K562 (cell line): ENCODE data around the gene TMCC2. TPM values are rescaled to one million over a fixed set of nuclear protein-coding genes. Genes with fewer than 3 reads are reported as not detected.

Source experiments
- ATF1 ChIP-seq, 2 experiments: fragments of 450-650 bp in 1 of 2; IDR thresholded peaks; 2 replicates each; pipeline ENCODE4 v1.6.1; 2016; ENCODE audit warnings: missing compliant biosample characterization in 1 of 2, missing genetic modification characterization in 1 of 2
- CBX8 ChIP-seq: fragments of 200-600 bp; sonication (generic); IDR thresholded peaks from 2 replicates; pipeline ENCODE4 v1.6.1; 2012; ENCODE audit warnings: borderline replicate concordance, mixed run types, low read depth, mild to moderate bottlenecking, moderate library complexity, mixed read lengths, low read length, control low read depth, inconsistent platforms; ENCODE audit not compliant: poor library complexity, severe bottlenecking; ENCODE audit errors: extremely low read depth
- CEBPB ChIP-seq: fragments of 450-650 bp; IDR thresholded peaks from 2 replicates; pipeline ENCODE4 v1.6.1; 2016; ENCODE audit warnings: missing genetic modification characterization, missing compliant biosample characterization
- FOXA1 ChIP-seq: fragments of 450-650 bp; IDR thresholded peaks from 2 replicates; pipeline ENCODE4 v1.6.1; 2016; ENCODE audit warnings: mild to moderate bottlenecking, borderline replicate concordance
- GABPA ChIP-seq: fragments of 200-800 bp; sonication (Bioruptor generic); conservative IDR thresholded peaks from 2 replicates; pipeline ENCODE4 v1.6.1; 2016; ENCODE audit warnings: low read depth, missing genetic modification characterization, missing compliant biosample characterization
- JUND ChIP-seq, 2 experiments: IDR thresholded peaks; 2 replicates in 1 of 2; 3 replicates in 1 of 2; pipeline ENCODE4 v1.6.1; 2011; ENCODE audit warnings: borderline replicate concordance in 2 of 2, low read depth in 2 of 2, low read length in 2 of 2, improper control_type of control experiment in 1 of 2, missing biosample characterization in 1 of 2, missing genetic modification characterization in 1 of 2, missing genetic modification reagents in 1 of 2
- KHSRP ChIP-seq: fragments of 450-650 bp; IDR thresholded peaks from 2 replicates; pipeline ENCODE4 v1.6.1; 2017
- MAFK ChIP-seq: IDR thresholded peaks from 2 replicates; pipeline ENCODE4 v1.6.1; 2011; ENCODE audit warnings: low read length, improper control_type of control experiment
- MEF2D ChIP-seq: conservative IDR thresholded peaks from 2 replicates; pipeline ENCODE4 v1.6.1; 2016; ENCODE audit warnings: low read depth, missing genetic modification characterization, missing compliant biosample characterization
- MEIS2 ChIP-seq: fragments of 450-650 bp; IDR thresholded peaks from 2 replicates; pipeline ENCODE4 v1.6.1; 2014; ENCODE audit warnings: mild to moderate bottlenecking; ENCODE audit not compliant: partially characterized antibody
- MIER1 ChIP-seq: fragments of 450-650 bp; IDR thresholded peaks from 2 replicates; pipeline ENCODE4 v1.6.1; 2016; ENCODE audit warnings: antibody characterized with exemption, mild to moderate bottlenecking, low read depth
- OTX1 ChIP-seq: fragments of 450-650 bp; formaldehyde crosslinking; IDR thresholded peaks from 2 replicates; pipeline ENCODE4 v1.4.0; 2022; ENCODE audit warnings: mild to moderate bottlenecking
- PHF8 ChIP-seq: fragments of 200-600 bp; sonication (generic); IDR thresholded peaks from 2 replicates; pipeline ENCODE4 v1.6.1; 2012; ENCODE audit warnings: mixed run types, mild to moderate bottlenecking, inconsistent platforms, low read length, moderate library complexity, borderline replicate concordance
- RNF219 ChIP-seq: fragments of 250-450 bp; sonication (Bioruptor Pico); IDR thresholded peaks from 2 replicates; pipeline ENCODE4 v1.5.0; 2022; ENCODE audit warnings: mild to moderate bottlenecking
- ZBTB26 ChIP-seq: fragments of 450-650 bp; formaldehyde crosslinking; IDR thresholded peaks from 2 replicates; pipeline ENCODE4 v1.4.0; 2022; ENCODE audit warnings: missing genetic modification characterization
- ZBTB7A ChIP-seq: IDR thresholded peaks from 2 replicates; pipeline ENCODE4 v1.6.1; 2011; ENCODE audit warnings: low read depth, mild to moderate bottlenecking, low read length, moderate library complexity, borderline replicate concordance; ENCODE audit not compliant: control insufficient read depth
- ZFX ChIP-seq: sonication (generic); formaldehyde crosslinking; IDR thresholded peaks from 2 replicates; pipeline ENCODE4 v1.8.0; 2022; ENCODE audit warnings: mild to moderate bottlenecking, missing genetic modification reagents, moderate library complexity
- ZNF384 ChIP-seq: IDR thresholded peaks from 2 replicates; pipeline ENCODE4 v1.6.1; 2012; ENCODE audit warnings: low read depth, low read length, improper control_type of control experiment
- polyA plus RNA-seq, 8 experiments: library from polyadenylated mRNA; depleted of rRNA in 4 of 8; stranded (reverse) in 5 of 8; unstranded in 3 of 8; fragments of >200 nt; fragmentation: Nextera tagmentation in 2 of 8; fragmentation: Illumina TruSeq in 1 of 8; extraction: Ambion mirVana in 2 of 8; extraction: Trizol in 1 of 8; gene quantifications; 2 replicates each; pipeline versions ENCODE4 v1.2.1 to v1.2.3, GENCODE V29; 2011 to 2014; ENCODE audit warnings: inconsistent platforms in 1 of 8, missing spikeins in 1 of 8
- total RNA-seq, 7 experiments: library from RNA; depleted of rRNA in 6 of 7; stranded (reverse); fragments of >200 nt in 6 of 7; fragmentation: Illumina TruSeq in 2 of 7; extraction: Trizol in 2 of 7; gene quantifications; 2 replicates each; pipeline versions ENCODE4 v1.2.1 to v1.2.3, GENCODE V29; 2011 to 2021; ENCODE audit warnings: low replicate concordance in 1 of 7

The TMCC2 gene
- total and polyA plus RNA-seq, 9 of the 15 experiments (the other 6 are each of a cell fraction or from before 2014, with no cell fraction given), result 0.06 to 1.8 (median 0.98) TPM

GRCh38 chr1:205287767-205288559 is 60.2 kb downstream of the TMCC2 start (continued):
- no peak for TF ChIP-seq ATF1 (CRISPR knock-in tag; IDR thresholded peaks at IDR 0.05)
- 0 out of 2 replicates have a peak, but pooled peaks have one; percentile 17 for TF ChIP-seq ATF1 (tag; IDR thresholded peaks at IDR 0.05)
- peak; percentile 18; the same call in 1 of the 2 replicates for TF ChIP-seq ZFX (CRISPR knock-in tag)
- TF ChIP-seq ZBTB26 (CRISPR knock-in tag), result 0 out of 2 replicates have a peak, but pooled peaks have one; percentile 27
- no peak for TF ChIP-seq RNF219 (CRISPR knock-in tag)
- TF ChIP-seq JUND (IDR thresholded peaks at IDR 0.05; ENCODE audit: borderline replicate concordance, low read depth, low read length), result peak; percentile 17; the same call in 1 of the 2 replicates
- TF ChIP-seq JUND (tag; IDR thresholded peaks at IDR 0.05; ENCODE audit: borderline replicate concordance, low read depth, low read length), result peak; percentile 33; the same call in 1 of the 3 replicates
- peak; percentile 62; the same call in 1 of the 2 replicates for TF ChIP-seq MEF2D (tag)
- TF ChIP-seq MEIS2, result peak; percentile 54
- TF ChIP-seq FOXA1, result no peak
- no peak for TF ChIP-seq CEBPB (tag)
- TF ChIP-seq MIER1, result no peak
- TF ChIP-seq MAFK, result no peak
- TF ChIP-seq GABPA (tag), result peak; percentile 76
- no peak for TF ChIP-seq ZNF384
- no peak for TF ChIP-seq CBX8
- TF ChIP-seq KHSRP, result no peak
- TF ChIP-seq OTX1 (CRISPR knock-in tag), result peak; percentile 72; the same call in 1 of the 2 replicates
- TF ChIP-seq PHF8, result 0 out of 2 replicates have a peak, but pooled peaks have one; percentile 9
- peak; percentile 77; the same call in 1 of the 2 replicates for TF ChIP-seq ZBTB7A
